ENCODE data around the gene HAGH.

The HAGH gene

GRCh38 chr16:1791256-1791942 lies 35.2 kb downstream of the HAGH start:
- no peak for DNase-seq (ENCODE audit: low read depth)
- TF ChIP-seq CTCF (IDR thresholded peaks at IDR 0.05; ENCODE audit: low read depth, low read length, missing control alignments) = no peak

GRCh38 chr16:1790611-1791255 lies 35.9 kb downstream of the HAGH start:
- TF ChIP-seq CTCF (IDR thresholded peaks at IDR 0.05; ENCODE audit: low read depth, low read length, missing control alignments) = no peak
- no peak for DNase-seq (ENCODE audit: low read depth)
- no peak overlapping the region for H3K4me3 ChIP-seq (ENCODE audit: low read depth, low read length)

More at GRCh38 chr16:1791256-1791942, 35.2 kb downstream of the HAGH start:
- no peak overlapping the region for H3K4me3 ChIP-seq (ENCODE audit: low read depth, low read length)

- DNase-seq (ENCODE audit: low read depth) = no peak
- TF ChIP-seq CTCF (IDR thresholded peaks at IDR 0.05; ENCODE audit: low read depth, low read length, missing control alignments) = no peak
- H3K4me3 ChIP-seq (ENCODE audit: low read depth, low read length) = no peak overlapping the region
These were observed 36.4 kb downstream of the HAGH start for GRCh38 chr16:1790261-1790610.

- no peak for DNase-seq (ENCODE audit: low read depth)
- no peak overlapping the region for H3K4me3 ChIP-seq (ENCODE audit: low read depth, low read length)
- TF ChIP-seq CTCF (IDR thresholded peaks at IDR 0.05; ENCODE audit: low read depth, low read length, missing control alignments) = no peak
These were observed 37.0 kb downstream of the HAGH start for GRCh38 chr16:1789643-1790045.

- no peak overlapping the region for H3K4me3 ChIP-seq (ENCODE audit: low read depth, low read length)
- DNase-seq (ENCODE audit: low read depth) = no peak
- no peak for TF ChIP-seq CTCF (IDR thresholded peaks at IDR 0.05; ENCODE audit: low read depth, low read length, missing control alignments)
These were observed 37.9 kb downstream of the HAGH start for GRCh38 chr16:1788708-1789100.

- H3K4me3 ChIP-seq (ENCODE audit: low read depth, low read length) = no peak overlapping the region
- TF ChIP-seq CTCF (IDR thresholded peaks at IDR 0.05; ENCODE audit: low read depth, low read length, missing control alignments) = no peak
- no peak for DNase-seq (ENCODE audit: low read depth)
These were observed 38.4 kb downstream of the HAGH start for GRCh38 chr16:1788095-1788707.
